ENCODE data around the gene COA1.
A peak's percentile ranks its signal among the peaks of the same experiment; 100 is the strongest.
"Not testable (repeated sequence)": the region's sequence is repeated elsewhere in the genome, so short reads cannot be mapped to it uniquely, and the experiment has no call there.

COA1 gene

GRCh38 chr7:43687866-43688265 lies 41.5 kb downstream of the COA1 start:
- not testable (repeated sequence) for DNase-seq

- no peak for DNase-seq
These were observed 42.3 kb downstream of the COA1 start for GRCh38 chr7:43686991-43687390.

- no peak for DNase-seq
These were observed 48.6 kb downstream of the COA1 start for GRCh38 chr7:43680736-43681135.

- peak in 1 of 6 experiments; percentile 8 for DNase-seq
These were observed 49.9 kb downstream of the COA1 start for GRCh38 chr7:43679210-43680068.

- no peak for DNase-seq
These were observed 51.0 kb downstream of the COA1 start for GRCh38 chr7:43678315-43678714.

- DNase-seq: no peak
These were observed 51.5 kb downstream of the COA1 start for GRCh38 chr7:43677864-43678263.

GRCh38 chr7:43674559-43675436 lies 54.5 kb downstream of the COA1 start:
- no peak for DNase-seq

- not testable (repeated sequence) for DNase-seq
These were observed 55.9 kb downstream of the COA1 start for GRCh38 chr7:43673243-43673976.

GRCh38 chr7:43671521-43671920 lies 57.8 kb downstream of the COA1 start:
- DNase-seq: no peak

- peak in 4 of 6 experiments; percentile 16 to 43 (median 22) for DNase-seq
These were observed 59.8 kb downstream of the COA1 start for GRCh38 chr7:43669286-43670081.

- no peak for DNase-seq
These were observed 61.3 kb downstream of the COA1 start for GRCh38 chr7:43668035-43668434.

GRCh38 chr7:43666938-43667337 lies 62.4 kb downstream of the COA1 start:
- DNase-seq: no peak

- DNase-seq: no peak
These were observed 64.6 kb downstream of the COA1 start for GRCh38 chr7:43664681-43665080.

- no peak for DNase-seq
These were observed 69.2 kb downstream of the COA1 start for GRCh38 chr7:43660141-43660540.

GRCh38 chr7:43659549-43659896 lies 69.8 kb downstream of the COA1 start:
- DNase-seq: no peak

- DNase-seq: peak in 1 of 6 experiments; percentile 37
These were observed 70.4 kb downstream of the COA1 start for GRCh38 chr7:43658718-43659548.

GRCh38 chr7:43656997-43657396 lies 72.3 kb downstream of the COA1 start:
- DNase-seq: no peak

GRCh38 chr7:43655584-43655983 lies 73.7 kb downstream of the COA1 start:
- DNase-seq: no peak

GRCh38 chr7:43653891-43654504 lies 75.3 kb downstream of the COA1 start:
- no peak for DNase-seq

GRCh38 chr7:43653466-43653865 lies 75.9 kb downstream of the COA1 start:
- DNase-seq: no peak

GRCh38 chr7:43652364-43652763 lies 77.0 kb downstream of the COA1 start:
- DNase-seq: no peak

Measured in stimulated activated naive CD4-positive, alpha-beta T cell (primary cell).